Measurements from ENCODE around the gene MLPH. TPM values are rescaled to one million over a fixed set of nuclear protein-coding genes. Genes with fewer than 3 reads are reported as not detected.

MLPH gene
- total and polyA plus RNA-seq, 2 donors (not counting 1 experiment from before 2014, with no cell fraction given): not detected

DNA sequence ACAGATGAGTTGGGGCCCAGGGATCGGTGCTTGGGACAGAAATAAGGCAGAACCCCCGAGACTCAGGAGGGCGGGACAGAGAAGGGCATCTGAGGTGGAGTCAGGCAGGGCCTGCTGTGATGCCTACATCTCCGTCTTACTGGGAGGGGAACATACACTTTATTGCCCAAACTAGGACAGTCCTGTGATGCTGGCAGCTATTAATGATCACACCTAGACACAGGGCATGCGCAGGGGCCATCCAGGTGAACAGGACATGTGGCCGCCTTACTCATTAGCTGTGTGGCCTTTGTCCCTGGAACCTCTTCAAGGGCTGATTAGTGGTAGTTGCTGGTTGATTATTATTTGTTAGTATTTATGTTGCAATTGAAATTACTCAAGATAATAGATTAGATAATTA lies 33.2 kb downstream of the MLPH start:
- Mint-ChIP-seq H3K4me1 (no peaks in the 10 kb centered on the region), H3K9me3 (ENCODE audit: insufficient read depth) (no peaks in the 10 kb centered on the region), H3K27me3 (no peaks in the 10 kb centered on the region), H3K4me3 (no peak overlapping the region), H3K27ac (no peak overlapping the region)
- ChIA-PET POLR2A (no interaction called here), CTCF (interaction anchor here (1.2 to 1.7 kb wide), 2 partner anchors 8 to 52 kb away, joined by 3 to 9 read pairs; no protein-coding TSS in a partner anchor)
- H3K27me3 ChIP-seq (replicated peaks in 1 of 4; ENCODE audit: control extremely low read depth in 1 of 4, control insufficient read depth in 3 of 4, insufficient read depth in 4 of 4, low read length in 3 of 4): no peaks in the 10 kb centered on the region
- H4K20me1 ChIP-seq (ENCODE audit: control insufficient read depth, insufficient read depth, low read length, poor library complexity, severe bottlenecking): no peaks in the 10 kb centered on the region
- H3K4me2 ChIP-seq (replicated peaks; ENCODE audit: low read depth, low read length, poor library complexity, severe bottlenecking): no peak overlapping the region
- H3K4me3 ChIP-seq (ENCODE audit: control extremely low read depth in 1 of 5, extremely low read depth in 1 of 5, insufficient read depth in 1 of 5, low read depth in 2 of 5, low read length in 4 of 5): no peak overlapping the region
- no peaks in the 10 kb centered on the region for H3K9me3 ChIP-seq (ENCODE audit: control extremely low read depth in 1 of 3, control insufficient read depth in 2 of 3, insufficient read depth in 1 of 3, low read length in 2 of 3)
- 95% methylated on average over 3 of the region's 6 CpGs for WGBS (ENCODE audit: insufficient coverage)
- no peak overlapping the region for H3K9ac ChIP-seq (ENCODE audit: low read length)
- no peak for TF ChIP-seq EZH2 (IDR thresholded peaks at IDR 0.05; ENCODE audit: borderline replicate concordance, insufficient read depth, low read depth, low read length, poor library complexity, severe bottlenecking)
- TF ChIP-seq, protein P1, sequence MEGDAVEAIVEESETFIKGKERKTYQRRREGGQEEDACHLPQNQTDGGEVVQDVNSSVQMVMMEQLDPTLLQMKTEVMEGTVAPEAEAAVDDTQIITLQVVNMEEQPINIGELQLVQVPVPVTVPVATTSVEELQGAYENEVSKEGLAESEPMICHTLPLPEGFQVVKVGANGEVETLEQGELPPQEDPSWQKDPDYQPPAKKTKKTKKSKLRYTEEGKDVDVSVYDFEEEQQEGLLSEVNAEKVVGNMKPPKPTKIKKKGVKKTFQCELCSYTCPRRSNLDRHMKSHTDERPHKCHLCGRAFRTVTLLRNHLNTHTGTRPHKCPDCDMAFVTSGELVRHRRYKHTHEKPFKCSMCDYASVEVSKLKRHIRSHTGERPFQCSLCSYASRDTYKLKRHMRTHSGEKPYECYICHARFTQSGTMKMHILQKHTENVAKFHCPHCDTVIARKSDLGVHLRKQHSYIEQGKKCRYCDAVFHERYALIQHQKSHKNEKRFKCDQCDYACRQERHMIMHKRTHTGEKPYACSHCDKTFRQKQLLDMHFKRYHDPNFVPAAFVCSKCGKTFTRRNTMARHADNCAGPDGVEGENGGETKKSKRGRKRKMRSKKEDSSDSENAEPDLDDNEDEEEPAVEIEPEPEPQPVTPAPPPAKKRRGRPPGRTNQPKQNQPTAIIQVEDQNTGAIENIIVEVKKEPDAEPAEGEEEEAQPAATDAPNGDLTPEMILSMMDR (IDR thresholded peaks at IDR 0.05): no peak
- ATAC-seq (ENCODE audit: low read depth) (no peak), DNase-seq (no peak)
- no peaks in the 10 kb centered on the region for H3K79me2 ChIP-seq (ENCODE audit: control insufficient read depth, insufficient read depth, low read length)
- H3K4me1 ChIP-seq (ENCODE audit: control insufficient read depth in 2 of 2, insufficient read depth in 2 of 2, low read length in 2 of 2): no peaks in the 10 kb centered on the region
- H3K36me3 ChIP-seq (replicated peaks in 1 of 2; ENCODE audit: control extremely low read depth in 1 of 2, control insufficient read depth in 1 of 2, extremely low read depth in 1 of 2, insufficient read depth in 2 of 2, low read length in 1 of 2): no peaks in the 10 kb centered on the region
- intact Hi-C loops (cut with micrococcal nuclease): no loop called here
- no peak overlapping the region for H3K27ac ChIP-seq (ENCODE audit: low read length in 2 of 2)
- no peak overlapping the region for H2AFZ ChIP-seq (ENCODE audit: insufficient read depth, low read depth, low read length, poor library complexity, severe bottlenecking)

DNA sequence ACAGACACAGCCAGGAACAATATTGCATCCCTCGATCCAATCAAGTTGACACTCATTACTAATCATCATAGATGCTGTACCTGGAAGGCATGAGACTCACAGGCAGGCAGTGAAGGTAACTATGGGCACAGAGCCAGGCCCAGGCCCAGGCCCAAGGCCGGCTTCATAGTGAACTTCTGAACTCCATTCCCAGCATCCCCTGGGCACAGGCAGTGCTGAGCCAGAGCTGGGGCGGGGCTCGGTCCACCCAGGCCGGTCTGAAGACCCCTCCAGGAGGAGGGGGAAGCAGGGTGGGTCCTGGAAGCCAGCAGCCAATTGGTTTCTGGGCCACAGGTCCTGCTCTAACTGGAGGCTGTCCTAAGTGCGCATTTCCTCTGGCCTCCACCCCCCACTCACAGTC lies 37.6 kb downstream of the MLPH start:
- Histone ChIP-seq H3K4me1 (ENCODE audit: control insufficient read depth in 2 of 2, insufficient read depth in 2 of 2, low read length in 2 of 2) (peaks cover 0 to 5% of the 10 kb centered on the region in 2 donors), H3K27ac (ENCODE audit: low read length in 2 of 2) (no peak overlapping the region), H3K36me3 (replicated peaks in 1 of 2; ENCODE audit: control extremely low read depth in 1 of 2, control insufficient read depth in 1 of 2, extremely low read depth in 1 of 2, insufficient read depth in 2 of 2, low read length in 1 of 2) (no peaks in the 10 kb centered on the region), H3K79me2 (ENCODE audit: control insufficient read depth, insufficient read depth, low read length) (no peaks in the 10 kb centered on the region), H4K20me1 (ENCODE audit: control insufficient read depth, insufficient read depth, low read length, poor library complexity, severe bottlenecking) (no peaks in the 10 kb centered on the region), H3K4me3 (ENCODE audit: control extremely low read depth in 1 of 5, extremely low read depth in 1 of 5, insufficient read depth in 1 of 5, low read depth in 2 of 5, low read length in 4 of 5) (no peak overlapping the region), H3K4me2 (replicated peaks; ENCODE audit: low read depth, low read length, poor library complexity, severe bottlenecking) (no peak overlapping the region), H3K9me3 (ENCODE audit: control extremely low read depth in 1 of 3, control insufficient read depth in 2 of 3, insufficient read depth in 1 of 3, low read length in 2 of 3) (no peaks in the 10 kb centered on the region), H3K27me3 (replicated peaks in 1 of 4; ENCODE audit: control extremely low read depth in 1 of 4, control insufficient read depth in 3 of 4, insufficient read depth in 4 of 4, low read length in 3 of 4) (no peaks in the 10 kb centered on the region), H3K9ac (ENCODE audit: low read length) (no peak overlapping the region), H2AFZ (ENCODE audit: insufficient read depth, low read depth, low read length, poor library complexity, severe bottlenecking) (no peak overlapping the region)
- 89% methylated on average over 3 of the region's 6 CpGs for WGBS (ENCODE audit: insufficient coverage)
- CTCF ChIA-PET: interaction anchor here (0.6 kb wide), 1 partner anchor 12 kb away, joined by 3 read pairs; no protein-coding TSS in a partner anchor
- H3K9me3 Mint-ChIP-seq (ENCODE audit: insufficient read depth): no peaks in the 10 kb centered on the region
- ATAC-seq (ENCODE audit: low read depth) (no peak), DNase-seq (no peak)
- no peak for TF ChIP-seq EZH2 (IDR thresholded peaks at IDR 0.05; ENCODE audit: borderline replicate concordance, insufficient read depth, low read depth, low read length, poor library complexity, severe bottlenecking)
- TF ChIP-seq, protein P1 (IDR thresholded peaks at IDR 0.05): no peak
- no peak overlapping the region for H3K27ac Mint-ChIP-seq
- H3K4me3 Mint-ChIP-seq: no peak overlapping the region
- H3K4me1 Mint-ChIP-seq: peaks cover 2% of the 10 kb centered on the region
- intact Hi-C loops (cut with micrococcal nuclease): no loop called here
- POLR2A ChIA-PET: no interaction called here
- no peaks in the 10 kb centered on the region for H3K27me3 Mint-ChIP-seq

Data from B cell (primary cell).